ENCODE data around the gene AMPD3. TPM values are rescaled to one million over a fixed set of nuclear protein-coding genes. Genes with fewer than 3 reads are reported as not detected.

The AMPD3 gene
- total and polyA plus RNA-seq, 2 donors (not counting 3 experiments of a cell fraction or from before 2014, with no cell fraction given): 1.4 to 2.5 TPM

GRCh38 chr11:10426475-10426874 lies 28.6 kb upstream of the AMPD3 start:
- Histone ChIP-seq H3K27me3 (ENCODE audit: control insufficient read depth in 2 of 2, insufficient read depth in 2 of 2, low read length in 2 of 2) (peaks cover 6% of the 10 kb centered on the region in 2 experiments), H3K9me1 (replicated peaks; ENCODE audit: control insufficient read depth, extremely low read depth, insufficient read depth, low read length) (no peaks in the 10 kb centered on the region), H3K27ac (ENCODE audit: insufficient read depth, low read depth, low read length) (no peak overlapping the region), H3K4me2 (ENCODE audit: insufficient read depth, low read length) (no peak overlapping the region), H3K79me2 (ENCODE audit: control insufficient read depth, insufficient read depth, low read length) (no peaks in the 10 kb centered on the region), H2AFZ (ENCODE audit: low read depth, low read length) (no peak overlapping the region), H3K4me1 (ENCODE audit: control insufficient read depth, extremely low read depth, insufficient read depth, low read length) (no peaks in the 10 kb centered on the region), H3K36me3 (ENCODE audit: control insufficient read depth in 2 of 2, extremely low read depth in 1 of 2, insufficient read depth in 2 of 2, low read length in 2 of 2) (no peaks in the 10 kb centered on the region), H3K4me3 (replicated peaks in 1 of 3; ENCODE audit: insufficient read depth in 1 of 3, low read depth in 1 of 3, low read length in 3 of 3) (no peak overlapping the region), H3K9me3 (replicated peaks; ENCODE audit: control insufficient read depth, insufficient read depth, low read length) (no peaks in the 10 kb centered on the region), H4K20me1 (replicated peaks; ENCODE audit: control insufficient read depth, extremely low read depth, insufficient read depth, low read length) (no peaks in the 10 kb centered on the region), H3K9ac (replicated peaks; ENCODE audit: extremely low read depth, insufficient read depth, low read length) (no peak overlapping the region)
- TF ChIP-seq MAX (IDR thresholded peaks at IDR 0.05; ENCODE audit: insufficient read depth, insufficient read length): no peak
- TF ChIP-seq POLR2AphosphoS5 (IDR thresholded peaks at IDR 0.05; ENCODE audit: insufficient read depth, low read depth, low read length): no peak
- TF ChIP-seq MYC (IDR thresholded peaks at IDR 0.05; ENCODE audit: low read depth, low read length): no peak
- no peak for TF ChIP-seq FOS (IDR thresholded peaks at IDR 0.05; ENCODE audit: borderline replicate concordance, insufficient read depth, low read length)
- TF ChIP-seq GATA2 (IDR thresholded peaks at IDR 0.05; ENCODE audit: insufficient read depth, insufficient read length, low read depth, low read length): no peak
- no peak for TF ChIP-seq POLR2A (IDR thresholded peaks at IDR 0.05; ENCODE audit: low read depth, low read length)
- TF ChIP-seq JUN (IDR thresholded peaks at IDR 0.05; ENCODE audit: borderline replicate concordance, insufficient read depth, insufficient read length, low read depth): no peak
- no peak for TF ChIP-seq EZH2 (IDR thresholded peaks at IDR 0.05; ENCODE audit: borderline replicate concordance, low read depth, low read length, severe bottlenecking)
- no peak for TF ChIP-seq CTCF (IDR thresholded peaks at IDR 0.05; ENCODE audit: extremely low read depth in 1 of 2, insufficient read depth in 1 of 2, low read depth in 1 of 2, low read length in 2 of 2)
- FAIRE-seq (no peak), DNase-seq (ENCODE audit: low read depth, low spot score) (no peak)
- ChIA-PET CTCF (interaction anchor here (0.6 to 5.1 kb wide), 9 partner anchors 10 to 261 kb away, joined by 3 to 18 read pairs (median 4); partner anchors contain the start of gene ADM), POLR2A (no interaction called here)
- dilution Hi-C loops (cut with MboI; ENCODE audit: extremely low pct_ligation_motif_present, low sequenced_read_pairs) (no loop called here), intact Hi-C loops (cut with micrococcal nuclease) (no loop called here)
- BruUV-seq (replicated peaks): no TSS peak

All from endothelial cell of umbilical vein (primary cell).